Kidney (tissue), 22 donors: ENCODE results near the gene MYH7B. TPM values are rescaled to one million over a fixed set of nuclear protein-coding genes. Genes with fewer than 3 reads are reported as not detected.

Source experiments
- DNase-seq, 5 donors: peaks; one replicate each; pipeline ENCODE4 v3.0.0-alpha.2; 2013 to 2020
- FAIRE-seq: peaks from 2 replicates; lab custom pipeline; 2012; peaks lifted over from hg19 to GRCh38; lab: Jason Lieb, UNC
- H3K27ac ChIP-seq, 2 donors: one replicate each; pipeline ENCODE4 v1.7.0; 2013; ENCODE audit warnings: low read depth in 2 of 2, low read length in 2 of 2, inconsistent platforms in 1 of 2
- H3K27me3 ChIP-seq: one replicate; pipeline ENCODE4 v1.7.1; 2013; ENCODE audit warnings: low read length, inconsistent platforms; ENCODE audit not compliant: control insufficient read depth, insufficient read depth
- H3K36me3 ChIP-seq, 3 donors: one replicate each; pipeline versions ENCODE4 v1.7.0 to v1.7.1; 2013; ENCODE audit warnings: low read length in 3 of 3, control low read depth in 1 of 3, inconsistent platforms in 1 of 3; ENCODE audit not compliant: insufficient read depth in 3 of 3, control insufficient read depth in 2 of 3
- H3K4me1 ChIP-seq, 3 donors: one replicate each; pipeline versions ENCODE4 v1.7.0 to v1.7.1; 2013; ENCODE audit warnings: low read length in 3 of 3, inconsistent platforms in 1 of 3, low read depth in 1 of 3; ENCODE audit not compliant: control insufficient read depth in 2 of 3, insufficient read depth in 2 of 3
- H3K4me3 ChIP-seq, 3 donors: one replicate each; pipeline versions ENCODE4 v1.7.0 to v1.8.1; 2013; ENCODE audit warnings: low read length in 3 of 3, control low read depth in 1 of 3, inconsistent platforms in 1 of 3
- H3K9ac ChIP-seq, 3 donors: one replicate each; pipeline versions ENCODE4 v1.7.0 to v1.7.1; 2013; ENCODE audit warnings: low read length in 3 of 3, control low read depth in 1 of 3, inconsistent platforms in 1 of 3
- H3K9me3 ChIP-seq, 3 donors: one replicate each; pipeline versions ENCODE4 v1.7.0 to v1.7.1; 2013; ENCODE audit warnings: low read length in 3 of 3, control low read depth in 1 of 3, inconsistent platforms in 1 of 3; ENCODE audit not compliant: control insufficient read depth in 2 of 3, insufficient read depth in 1 of 3
- intact Hi-C: fragments of 100-400 bp; cut with DNase I; formaldehyde crosslinking; loops from one replicate; pipeline ENCODE4 v1.11.1; 2022
- long read RNA-seq, 10 donors: library from polyadenylated mRNA in 1 of 10; unstranded in 1 of 10; transcript quantifications; one replicate each; pipeline ENCODE4 v2.0.0 and lab custom pipeline, GENCODE V29; 2021 to 2026
- polyA plus RNA-seq: library from polyadenylated mRNA; stranded (reverse); fragments of 350-450 nt; fragmentation: Illumina TruSeq; extraction: RNeasy Lipid Tissue Mini Kit (QIAGEN cat#74804); gene quantifications from one replicate; pipeline ENCODE4 v1.2.3, GENCODE V29; 2014; ENCODE audit warnings: low read depth, low replicate concordance; ENCODE audit not compliant: insufficient read depth
- total RNA-seq: library from RNA; stranded (reverse); fragmentation: NEBNext Ultra II Directional; extraction: Animal tissue kit (Norgen Biotek cat#: 25700); gene quantifications from one replicate; pipeline ENCODE4 v1.2.1, GENCODE V29; 2021
- TF ChIP-seq, protein P1 (sequence below): IDR thresholded peaks from 3 replicates; pipeline ENCODE4 v1.5.1; 2012; ENCODE audit warnings: mild to moderate bottlenecking, moderate library complexity, borderline replicate concordance; ENCODE audit not compliant: insufficient read depth; ENCODE audit errors: extremely low read depth
- donor health status: control.
- donor health status: control.
- donor health status: control.
- donor health status: control.
- donor health status: control.
- donor health status: DM: yes; HTN: yes; CAD: no.
- donor health status: Normal renal cell carcinoma (clear cell type).

MYH7B gene
- total RNA-seq: 0.76 TPM
- polyA plus RNA-seq: 3.7 TPM
- long read RNA-seq, donor 1, partial matches to known transcripts: 68 of 68 reads
- long read RNA-seq, donor 1, other reads (novel, unspliced or antisense): 0 of 68 reads
- long read RNA-seq, donor 2: 0 reads
- long read RNA-seq, donor 3, partial matches to known transcripts: 6 of 12 reads
- long read RNA-seq, donor 3, other reads (novel, unspliced or antisense): 6 of 12 reads
- long read RNA-seq, donor 4: 0 reads
- long read RNA-seq, donor 5: 0 reads
- long read RNA-seq, donor 6: 0 reads
- long read RNA-seq, donor 7: 0 reads
- long read RNA-seq, donor 8, partial matches to known transcripts: 5 of 5 reads
- long read RNA-seq, donor 8, other reads (novel, unspliced or antisense): 0 of 5 reads
- long read RNA-seq, donor 9: 0 reads
- long read RNA-seq, donor 10, partial matches to known transcripts: 13 of 13 reads
- long read RNA-seq, donor 10, other reads (novel, unspliced or antisense): 0 of 13 reads

- H3K4me1 ChIP-seq: peaks cover 0 to 16% (median 15%) of the 10 kb centered on the region in 3 donors
- H3K36me3 ChIP-seq: no peaks in the 10 kb centered on the region
- peak within 1 kb of the TSS; percentile 96 to 98 for H3K27ac ChIP-seq
- DNase-seq (peak; percentile 98 to 99 (median 98)), FAIRE-seq (peak; percentile 35)
- TF ChIP-seq, protein P1, sequence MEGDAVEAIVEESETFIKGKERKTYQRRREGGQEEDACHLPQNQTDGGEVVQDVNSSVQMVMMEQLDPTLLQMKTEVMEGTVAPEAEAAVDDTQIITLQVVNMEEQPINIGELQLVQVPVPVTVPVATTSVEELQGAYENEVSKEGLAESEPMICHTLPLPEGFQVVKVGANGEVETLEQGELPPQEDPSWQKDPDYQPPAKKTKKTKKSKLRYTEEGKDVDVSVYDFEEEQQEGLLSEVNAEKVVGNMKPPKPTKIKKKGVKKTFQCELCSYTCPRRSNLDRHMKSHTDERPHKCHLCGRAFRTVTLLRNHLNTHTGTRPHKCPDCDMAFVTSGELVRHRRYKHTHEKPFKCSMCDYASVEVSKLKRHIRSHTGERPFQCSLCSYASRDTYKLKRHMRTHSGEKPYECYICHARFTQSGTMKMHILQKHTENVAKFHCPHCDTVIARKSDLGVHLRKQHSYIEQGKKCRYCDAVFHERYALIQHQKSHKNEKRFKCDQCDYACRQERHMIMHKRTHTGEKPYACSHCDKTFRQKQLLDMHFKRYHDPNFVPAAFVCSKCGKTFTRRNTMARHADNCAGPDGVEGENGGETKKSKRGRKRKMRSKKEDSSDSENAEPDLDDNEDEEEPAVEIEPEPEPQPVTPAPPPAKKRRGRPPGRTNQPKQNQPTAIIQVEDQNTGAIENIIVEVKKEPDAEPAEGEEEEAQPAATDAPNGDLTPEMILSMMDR: peak; percentile 59
- peak within 1 kb of the TSS; percentile 56 to 89 (median 84) for H3K4me3 ChIP-seq
- H3K27me3 ChIP-seq: no peaks in the 10 kb centered on the region
- H3K9me3 ChIP-seq: no peaks in the 10 kb centered on the region
- peak within 1 kb of the TSS; percentile 67 to 97 (median 95) for H3K9ac ChIP-seq
- intact Hi-C loops: loop anchor here (5.0 kb wide), 1 partner anchor 83 kb away; the partner anchor contains the start of gene GGT7
These were observed at the start of gene MYH7B, which contains the start of gene GSS for GRCh38 chr20:34955231-34956040. MYH7B (plus strand) TSS chr20:34955868; CDS start chr20:34978006, 22,138 bp downstream. GSS (minus strand) TSS chr20:34955806; CDS start chr20:34951852, 3,954 bp downstream.

- H3K27ac ChIP-seq: peak overlapping the region; percentile 69 to 74
- H3K9me3 ChIP-seq: no peaks in the 10 kb centered on the region
- TF ChIP-seq, protein P1: no peak
- no peaks in the 10 kb centered on the region for H3K27me3 ChIP-seq
- peaks cover 0 to 25% (median 10%) of the 10 kb centered on the region in 3 donors for H3K4me1 ChIP-seq
- peak in 3 of 5 donors; percentile 30 to 88 (median 46) for DNase-seq
- no peak overlapping the region for H3K9ac ChIP-seq
- H3K36me3 ChIP-seq: no peaks in the 10 kb centered on the region
- H3K4me3 ChIP-seq: no peak overlapping the region
- no peak for FAIRE-seq
- intact Hi-C loops: no loop called here
These were observed 47.8 kb upstream of the MYH7B start for GRCh38 chr20:34907616-34908469.

- no peak for DNase-seq
- TF ChIP-seq, protein P1: no peak
- H3K27ac ChIP-seq: no peak overlapping the region
These were observed 40.5 kb upstream of the MYH7B start for GRCh38 chr20:34915131-34915530.

More at GRCh38 chr20:34915131-34915530, 40.5 kb upstream of the MYH7B start:
- H3K36me3 ChIP-seq: peaks cover 0 to 24% (median 9%) of the 10 kb centered on the region in 3 donors
- FAIRE-seq: no peak
- H3K9ac ChIP-seq: no peak overlapping the region
- no peaks in the 10 kb centered on the region for H3K27me3 ChIP-seq
- intact Hi-C loops: no loop called here
- no peak overlapping the region for H3K4me3 ChIP-seq
- peaks cover 0 to 6% (median 4%) of the 10 kb centered on the region in 3 donors for H3K4me1 ChIP-seq
- H3K9me3 ChIP-seq: no peaks in the 10 kb centered on the region
